Lower leg skin (tissue), 3 donors: Measurements from ENCODE around the gene CFAP58.

Experiments used
- CTCF ChIP-seq, 3 donors: fragments of 450-650 bp; IDR thresholded peaks; one replicate each; pipeline ENCODE4 v1.5.1; 2016; ENCODE audit warnings: antibody characterized with exemption in 3 of 3, mild to moderate bottlenecking in 3 of 3, moderate library complexity in 2 of 3
- POLR2A ChIP-seq, 2 donors: fragments of 450-650 bp; IDR thresholded peaks; one replicate each; pipeline ENCODE4 v1.6.1; 2016 to 2017; ENCODE audit warnings: antibody characterized with exemption in 2 of 2, mild to moderate bottlenecking in 1 of 2, moderate library complexity in 1 of 2

- TF ChIP-seq CTCF (IDR thresholded peaks at IDR 0.05) (no peak), POLR2A (IDR thresholded peaks at IDR 0.05) (no peak)
These were observed 76.2 kb downstream of the CFAP58 start for GRCh38 chr10:104429846-104430245.
